Hepatocyte (in vitro differentiated cells): Measurements from ENCODE around the gene HTR3E. TPM values are rescaled to one million over a fixed set of nuclear protein-coding genes. Genes with fewer than 3 reads are reported as not detected.

ENCODE experiments used
- DNase-seq: peaks from one replicate; pipeline ENCODE4 v3.0.0-alpha.2; 2016; ENCODE audit warnings: low spot score
- H2AFZ ChIP-seq: fragments of 200-600 bp; sonication (generic); 2 replicates; pipeline ENCODE4 v1.6.0; 2016; ENCODE audit warnings: antibody characterized with exemption, mild to moderate bottlenecking
- H3K27ac ChIP-seq: fragments of 200-600 bp; sonication (generic); 2 replicates; pipeline ENCODE4 v1.5.1; 2016; ENCODE audit warnings: mild to moderate bottlenecking
- H3K27me3 ChIP-seq: fragments of 200-600 bp; sonication (generic); 2 replicates; pipeline ENCODE4 v1.6.1; 2016
- H3K36me3 ChIP-seq: fragments of 200-600 bp; sonication (generic); replicated peaks from 2 replicates; pipeline ENCODE4 v1.5.1; 2016; ENCODE audit warnings: low read depth; ENCODE audit not compliant: insufficient read depth
- H3K4me1 ChIP-seq: fragments of 200-600 bp; sonication (generic); 2 replicates; pipeline ENCODE4 v1.5.1; 2016; ENCODE audit warnings: mild to moderate bottlenecking, moderate library complexity; ENCODE audit not compliant: insufficient read depth
- H3K4me2 ChIP-seq: fragments of 200-600 bp; sonication (generic); 2 replicates; pipeline ENCODE4 v1.6.0; 2016
- H3K4me3 ChIP-seq: fragments of 200-600 bp; sonication (generic); 2 replicates; pipeline ENCODE4 v1.5.1; 2016; ENCODE audit warnings: mild to moderate bottlenecking
- H3K79me2 ChIP-seq: fragments of 200-600 bp; sonication (generic); 2 replicates; pipeline ENCODE4 v1.6.0; 2017; ENCODE audit warnings: mild to moderate bottlenecking
- H3K9me2 ChIP-seq: fragments of 200-600 bp; sonication (generic); replicated peaks from 2 replicates; pipeline ENCODE4 v1.6.0; 2017; ENCODE audit warnings: mild to moderate bottlenecking; ENCODE audit not compliant: insufficient read depth
- H3K9me3 ChIP-seq: fragments of 200-600 bp; sonication (generic); 2 replicates; pipeline ENCODE4 v1.5.1; 2016; ENCODE audit warnings: low read depth, mild to moderate bottlenecking
- H4K20me1 ChIP-seq: fragments of 200-600 bp; sonication (generic); 2 replicates; pipeline ENCODE4 v1.6.0; 2016; ENCODE audit warnings: mild to moderate bottlenecking; ENCODE audit not compliant: insufficient read depth, poor library complexity, severe bottlenecking
- CTCF ChIP-seq: fragments of 200-600 bp; sonication (generic); IDR thresholded peaks from 2 replicates; pipeline ENCODE4 v1.5.1; 2016; ENCODE audit warnings: antibody characterized with exemption, mild to moderate bottlenecking; ENCODE audit not compliant: poor library complexity
- EZH2 ChIP-seq: fragments of 200-600 bp; sonication (generic); IDR thresholded peaks from 2 replicates; pipeline ENCODE4 v1.6.1; 2016; ENCODE audit warnings: antibody characterized with exemption, mild to moderate bottlenecking, borderline replicate concordance
- EZH2phosphoT487 ChIP-seq: fragments of 200-600 bp; sonication (generic); IDR thresholded peaks from one replicate; pipeline ENCODE4 v1.6.1; 2018; ENCODE audit warnings: antibody characterized with exemption, mild to moderate bottlenecking, low read depth, moderate library complexity; ENCODE audit not compliant: unreplicated experiment, severe bottlenecking
- WGBS: methylation state at CpG from one replicate; pipeline ENCODE4 v1.1.6; 2016; ENCODE audit warnings: low lambda C conversion rate; ENCODE audit errors: missing lambda C conversion rate; 5-methylcytosine and 5-hydroxymethylcytosine counted together
- polyA plus RNA-seq: library from polyadenylated mRNA; unstranded; fragments of >200 nt; fragmentation: Nextera tagmentation; extraction: Ambion mirVana; gene quantifications from 2 replicates; pipeline ENCODE4 v1.2.1, GENCODE V29; 2016
- total RNA-seq: library from RNA; depleted of rRNA; stranded (reverse); fragments of >200 nt; gene quantifications from 2 replicates; pipeline ENCODE4 v1.2.3, GENCODE V29; 2014

HTR3E gene
- total and polyA plus RNA-seq, 2 experiments from 2014 or later, result not detected

DNA sequence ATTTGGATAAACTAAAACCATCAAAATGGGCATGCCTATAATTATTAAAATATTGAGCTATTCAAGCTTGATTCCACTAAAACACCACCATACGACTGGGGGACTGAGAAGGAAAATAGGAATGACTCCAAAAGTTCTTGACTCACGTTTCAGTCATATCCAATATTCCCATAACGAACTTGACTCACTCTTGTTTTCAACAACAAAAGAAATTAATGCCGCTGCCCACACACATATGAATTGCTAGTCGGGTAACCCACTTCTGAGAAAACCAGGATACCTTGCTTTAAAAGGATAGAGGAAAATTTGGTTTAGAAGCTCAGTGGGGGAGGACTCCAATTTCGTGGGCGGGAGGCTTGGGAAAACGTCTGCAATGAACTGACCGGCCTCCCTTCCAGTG lies 38.8 kb upstream of the HTR3E start:
- H3K4me2 ChIP-seq, result no peak overlapping the region
- H3K9me3 ChIP-seq, result no peaks in the 10 kb centered on the region
- H3K27ac ChIP-seq, result no peak overlapping the region
- TF ChIP-seq EZH2, result no peak
- TF ChIP-seq CTCF, result no peak
- no peak for TF ChIP-seq EZH2phosphoT487
- no peak overlapping the region for H3K4me3 ChIP-seq
- H4K20me1 ChIP-seq, result no peaks in the 10 kb centered on the region
- no peaks in the 10 kb centered on the region for H3K79me2 ChIP-seq
- no peaks in the 10 kb centered on the region for H3K27me3 ChIP-seq
- H3K36me3 ChIP-seq, result no peaks in the 10 kb centered on the region
- H3K4me1 ChIP-seq, result no peaks in the 10 kb centered on the region
- no peaks in the 10 kb centered on the region for H3K9me2 ChIP-seq
- DNase-seq, result no peak
- H2AFZ ChIP-seq, result no peak overlapping the region
- WGBS, result 73% methylated on average over 9 of the region's 9 CpGs

DNA sequence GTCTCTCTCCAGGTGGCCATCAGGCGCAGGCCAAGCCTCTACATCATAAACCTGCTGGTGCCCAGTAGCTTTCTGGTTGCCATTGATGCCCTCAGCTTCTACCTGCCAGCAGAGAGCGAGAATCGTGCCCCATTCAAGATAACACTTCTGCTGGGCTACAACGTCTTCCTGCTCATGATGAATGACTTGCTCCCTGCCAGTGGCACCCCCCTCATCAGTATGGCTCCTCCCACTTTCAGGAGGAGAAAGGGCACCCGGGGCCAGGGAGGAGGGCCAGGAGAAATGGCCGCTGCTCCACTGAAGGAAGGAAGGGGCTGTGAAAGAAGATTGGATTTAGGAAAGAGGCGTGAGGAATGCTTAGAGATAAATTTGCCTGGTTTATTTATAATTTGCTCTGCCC lies 37.4 kb upstream of the HTR3E start:
- Histone ChIP-seq H3K4me3 (no peak overlapping the region), H2AFZ (no peak overlapping the region), H3K9me3 (no peaks in the 10 kb centered on the region), H3K79me2 (no peaks in the 10 kb centered on the region), H3K27me3 (no peaks in the 10 kb centered on the region), H3K4me2 (no peak overlapping the region), H4K20me1 (no peaks in the 10 kb centered on the region), H3K27ac (no peak overlapping the region), H3K9me2 (no peaks in the 10 kb centered on the region), H3K36me3 (no peaks in the 10 kb centered on the region), H3K4me1 (no peaks in the 10 kb centered on the region)
- WGBS, result 75% methylated on average over 7 of the region's 7 CpGs
- no peak for DNase-seq
- TF ChIP-seq CTCF (no peak), EZH2 (no peak), EZH2phosphoT487 (no peak)

DNA sequence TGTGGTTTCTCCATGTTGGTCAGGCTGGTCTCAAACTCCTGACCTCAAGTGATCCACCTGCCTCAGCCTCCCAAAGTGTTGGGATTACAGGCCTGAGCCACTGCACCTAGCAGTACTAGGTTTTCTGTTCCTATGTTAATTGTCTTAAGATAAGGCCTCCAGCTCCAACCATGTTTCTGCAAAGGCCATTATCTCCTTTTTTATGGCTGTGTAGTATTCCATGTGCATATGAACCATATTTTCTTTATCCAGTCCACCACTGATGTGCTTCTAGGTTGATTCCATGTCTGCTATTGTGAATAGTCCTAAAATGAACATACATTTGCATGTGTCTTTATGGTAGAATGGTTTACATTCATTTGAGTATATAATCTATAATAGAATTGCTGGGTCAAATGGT lies 34.2 kb upstream of the HTR3E start:
- no peak overlapping the region for H3K4me3 ChIP-seq
- no peaks in the 10 kb centered on the region for H3K79me2 ChIP-seq
- DNase-seq, result no peak
- H4K20me1 ChIP-seq, result no peaks in the 10 kb centered on the region
- H3K27me3 ChIP-seq, result no peaks in the 10 kb centered on the region
- H2AFZ ChIP-seq, result no peak overlapping the region
- no peak overlapping the region for H3K27ac ChIP-seq
- H3K36me3 ChIP-seq, result no peaks in the 10 kb centered on the region
- H3K9me3 ChIP-seq, result no peaks in the 10 kb centered on the region
- H3K4me2 ChIP-seq, result no peak overlapping the region
- no peak for TF ChIP-seq EZH2phosphoT487
- no peak for TF ChIP-seq EZH2
- no peak for TF ChIP-seq CTCF
- no peaks in the 10 kb centered on the region for H3K9me2 ChIP-seq
- no peaks in the 10 kb centered on the region for H3K4me1 ChIP-seq

GRCh38 chr3:184066211-184066610 lies 30.7 kb upstream of the HTR3E start:
- H3K4me1 ChIP-seq, result no peaks in the 10 kb centered on the region
- H3K27me3 ChIP-seq, result no peaks in the 10 kb centered on the region
- no peak for TF ChIP-seq CTCF
- no peak for TF ChIP-seq EZH2phosphoT487
- TF ChIP-seq EZH2, result no peak
- H3K4me2 ChIP-seq, result no peak overlapping the region
- H3K9me2 ChIP-seq, result no peaks in the 10 kb centered on the region
- H4K20me1 ChIP-seq, result no peaks in the 10 kb centered on the region
- WGBS, result 89% methylated on average over 2 of the region's 2 CpGs
- no peaks in the 10 kb centered on the region for H3K9me3 ChIP-seq
- no peak for DNase-seq
- no peak overlapping the region for H2AFZ ChIP-seq
- H3K79me2 ChIP-seq, result no peaks in the 10 kb centered on the region
- no peak overlapping the region for H3K4me3 ChIP-seq
- no peak overlapping the region for H3K27ac ChIP-seq
- H3K36me3 ChIP-seq, result no peaks in the 10 kb centered on the region
